ENCODE measurements around the gene NBPF20. TPM values are rescaled to one million over a fixed set of nuclear protein-coding genes. Genes with fewer than 3 reads are reported as not detected.

Gene NBPF20
- 3.4 to 4.2 TPM (median 3.9 TPM) in 5 replicates for total RNA-seq (2022; extraction: Qiagen RNA extraction; ENCODE audit: low read depth)

DNA sequence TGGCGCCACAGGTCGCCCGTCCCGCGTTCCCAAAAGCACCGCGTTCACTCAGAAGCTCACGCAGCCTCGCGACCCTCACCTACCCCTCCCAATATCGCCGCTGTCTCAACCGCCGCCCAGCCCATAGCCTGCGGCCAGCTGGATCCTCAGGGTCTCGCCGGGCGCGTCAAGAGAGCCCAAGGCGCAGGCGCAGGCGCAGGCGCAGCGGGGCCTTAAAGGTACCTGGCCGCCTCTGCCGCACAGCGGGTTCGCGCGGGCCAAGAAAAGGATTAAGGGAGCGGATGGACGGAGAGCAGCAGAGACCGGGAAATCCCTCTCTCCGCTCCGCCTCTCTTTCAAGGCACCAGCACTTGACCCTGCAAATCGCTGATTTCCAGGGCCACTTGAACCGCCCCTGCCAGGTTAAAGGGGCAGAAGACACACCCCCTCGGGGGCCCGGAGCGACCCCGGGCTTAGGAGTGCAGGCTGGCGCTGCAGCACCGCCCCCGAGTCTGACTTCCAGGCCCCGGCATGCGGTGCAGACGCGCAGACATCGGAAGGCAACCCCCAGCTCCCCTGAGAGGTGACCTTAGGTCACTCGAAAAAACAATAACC is at the start of gene NBPF20:
NBPF20 (minus strand) TSS at position 168 of the 594 bp plus-strand sequence. CDS start 20,331 bp downstream, outside the sequence.

Other genes starting within 250 kb of the NBPF20 start
- gene PPIAL4D, start 183.4 kb downstream of the NBPF20 start, total RNA-seq (2022; extraction: Qiagen RNA extraction; ENCODE audit: low read depth), result not detected in 5 replicates
- gene GPR89A, start 182.4 kb upstream of the NBPF20 start, total RNA-seq (2022; extraction: Qiagen RNA extraction; ENCODE audit: low read depth), result 14.5 to 18.2 TPM (median 17.2 TPM) in 5 replicates